ENCODE results near the gene ATG9B.

Gene ATG9B

GRCh38 chr7:151061213-151062110 lies 37.2 kb upstream of the ATG9B start:
- Mint-ChIP-seq H3K36me3 (ENCODE audit: low read depth) (peaks cover 74% of the 10 kb centered on the region), H3K27me3 (no peaks in the 10 kb centered on the region), H3K4me1 (ENCODE audit: low read depth) (peaks cover 48% of the 10 kb centered on the region), H3K4me3 (peak overlapping the region; percentile 91), H3K27ac (peak overlapping the region; percentile 92), H3K9me3 (no peaks in the 10 kb centered on the region)
- intact Hi-C loops (cut with micrococcal nuclease), result no loop called here

DNA sequence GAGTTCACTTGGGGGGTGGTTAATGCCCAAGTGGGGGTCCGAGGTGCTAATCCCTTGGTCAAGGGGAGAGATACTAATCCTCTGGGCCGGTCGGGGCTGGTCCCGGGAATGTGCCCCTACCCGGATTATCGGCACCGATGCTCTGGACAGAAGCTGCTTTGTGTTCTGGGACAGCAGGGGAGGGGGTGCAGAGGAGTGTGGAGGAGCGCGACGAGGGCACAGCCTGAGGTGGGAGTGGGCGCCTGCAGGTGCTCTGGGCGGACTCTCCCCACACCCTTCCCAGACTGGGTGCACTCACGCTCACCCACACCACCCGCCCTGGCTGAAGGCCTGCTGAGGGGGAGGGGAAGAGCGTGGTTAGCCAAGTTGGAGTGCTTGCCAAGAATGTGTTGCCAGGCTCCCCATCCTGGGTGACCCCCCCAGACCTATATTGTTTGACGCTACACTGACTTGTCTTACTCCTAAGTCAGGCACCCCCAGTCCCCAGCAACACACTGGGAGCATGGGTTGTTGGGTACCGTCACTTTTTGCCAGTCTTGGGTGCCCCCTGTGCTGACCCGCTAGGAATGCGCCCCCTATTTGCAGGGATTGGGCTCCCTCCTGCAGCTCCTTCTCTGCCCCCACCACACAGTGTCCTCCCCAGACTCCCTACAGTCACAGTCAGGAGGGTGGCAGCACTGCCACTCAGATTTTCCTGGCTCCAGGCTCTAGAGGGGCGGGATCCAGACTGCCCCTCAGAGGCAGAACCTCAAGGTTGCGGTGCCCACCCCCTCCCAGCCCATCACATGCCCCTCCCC lies 36.3 kb upstream of the ATG9B start:
- H3K27me3 Mint-ChIP-seq, result no peaks in the 10 kb centered on the region
- H3K4me3 Mint-ChIP-seq, result peak overlapping the region; percentile 91
- no peaks in the 10 kb centered on the region for H3K9me3 Mint-ChIP-seq
- H3K36me3 Mint-ChIP-seq (ENCODE audit: low read depth), result peaks cover 68% of the 10 kb centered on the region
- intact Hi-C loops (cut with micrococcal nuclease), result no loop called here
- H3K27ac Mint-ChIP-seq, result peak overlapping the region; percentile 92
- peaks cover 52% of the 10 kb centered on the region for H3K4me1 Mint-ChIP-seq (ENCODE audit: low read depth)

DNA sequence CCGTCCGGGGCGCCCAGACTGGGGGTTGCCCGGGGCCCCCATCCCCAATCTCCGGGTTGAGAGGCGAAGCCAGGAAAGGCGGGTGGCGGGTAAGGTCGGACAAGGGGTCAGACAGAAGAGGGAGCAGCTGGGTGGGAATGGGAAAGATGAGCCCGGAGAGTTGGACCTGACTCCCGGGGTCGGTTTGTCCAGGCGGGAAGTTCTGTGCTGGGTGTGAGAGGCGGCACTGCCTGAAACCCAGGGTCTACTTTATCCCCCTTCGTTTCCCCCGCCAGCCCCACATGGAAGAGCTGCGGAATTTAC lies 35.8 kb upstream of the ATG9B start:
- peak overlapping the region; percentile 92 for H3K27ac Mint-ChIP-seq
- H3K36me3 Mint-ChIP-seq (ENCODE audit: low read depth), result peaks cover 68% of the 10 kb centered on the region
- intact Hi-C loops (cut with micrococcal nuclease), result no loop called here
- H3K27me3 Mint-ChIP-seq, result no peaks in the 10 kb centered on the region
- peaks cover 52% of the 10 kb centered on the region for H3K4me1 Mint-ChIP-seq (ENCODE audit: low read depth)
- peak overlapping the region; percentile 91 for H3K4me3 Mint-ChIP-seq
- H3K9me3 Mint-ChIP-seq, result no peaks in the 10 kb centered on the region

GRCh38 chr7:151059367-151060112 lies 35.2 kb upstream of the ATG9B start, which contains the start of gene SLC4A2:
TSS of gene SLC4A2 (plus strand) at chr7:151059589. CDS start at chr7:151061988, 2,399 bp downstream.
- Mint-ChIP-seq H3K27ac (peak within 1 kb of the TSS; percentile 92), H3K4me1 (ENCODE audit: low read depth) (peaks cover 55% of the 10 kb centered on the region), H3K4me3 (peak within 1 kb of the TSS; percentile 91), H3K36me3 (ENCODE audit: low read depth) (peaks cover 68% of the 10 kb centered on the region), H3K9me3 (no peaks in the 10 kb centered on the region), H3K27me3 (no peaks in the 10 kb centered on the region)
- intact Hi-C loops (cut with micrococcal nuclease), result loop anchor here (2.0 to 10.0 kb wide), 2 partner anchors 27 to 55 kb away; partner anchors contain the start of gene AGAP3

GRCh38 chr7:151058781-151059366 lies 34.6 kb upstream of the ATG9B start:
- H3K9me3 Mint-ChIP-seq, result no peaks in the 10 kb centered on the region
- intact Hi-C loops (cut with micrococcal nuclease), result loop anchor here (1.0 to 10.0 kb wide), 3 partner anchors 28 to 56 kb away; partner anchors contain the start of genes ABCB8 and AGAP3
- H3K27ac Mint-ChIP-seq, result peak overlapping the region; percentile 92
- peaks cover 68% of the 10 kb centered on the region for H3K36me3 Mint-ChIP-seq (ENCODE audit: low read depth)
- peak overlapping the region; percentile 91 for H3K4me3 Mint-ChIP-seq
- peaks cover 61% of the 10 kb centered on the region for H3K4me1 Mint-ChIP-seq (ENCODE audit: low read depth)
- no peaks in the 10 kb centered on the region for H3K27me3 Mint-ChIP-seq

DNA sequence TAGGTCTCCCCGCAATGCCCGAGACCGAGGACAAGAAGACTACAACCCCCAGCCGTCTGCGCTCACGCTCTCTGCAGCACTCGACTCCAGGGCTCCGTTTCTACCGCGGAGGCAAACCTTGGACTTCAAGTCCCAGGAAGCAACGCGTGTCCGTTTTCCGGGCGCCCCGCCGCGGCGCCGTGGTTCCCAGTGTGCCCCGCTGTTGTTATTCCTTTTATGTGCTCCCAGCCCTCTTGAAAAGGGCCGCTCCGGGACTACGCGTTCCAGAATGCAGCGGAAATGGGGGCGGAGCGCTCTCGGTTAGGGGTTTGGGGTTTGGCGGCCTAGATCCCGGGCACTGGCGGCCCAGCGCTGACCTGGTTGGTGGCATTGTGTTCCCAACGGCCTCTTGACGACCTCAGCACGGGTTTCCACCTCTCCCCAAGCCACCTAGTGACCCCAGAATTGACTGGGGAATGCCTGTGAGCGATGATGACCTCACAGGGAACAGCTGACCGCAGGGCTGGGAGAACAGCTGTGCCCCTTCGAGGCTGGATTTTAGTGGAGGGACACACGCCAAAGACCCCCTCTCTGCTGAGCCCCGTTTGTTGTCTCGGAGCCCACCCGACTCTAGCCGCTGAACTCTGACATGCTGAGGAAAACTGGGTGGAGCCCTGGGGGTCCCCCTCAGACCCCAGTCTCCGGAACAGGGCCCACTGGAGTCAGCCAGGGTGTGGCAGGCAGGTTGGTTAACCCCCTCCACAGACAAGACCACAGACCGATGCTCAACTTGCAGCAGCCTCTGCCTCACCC lies 33.9 kb upstream of the ATG9B start:
- Mint-ChIP-seq H3K27ac (peak overlapping the region; percentile 92), H3K9me3 (no peaks in the 10 kb centered on the region), H3K27me3 (no peaks in the 10 kb centered on the region), H3K4me1 (ENCODE audit: low read depth) (peaks cover 68% of the 10 kb centered on the region), H3K36me3 (ENCODE audit: low read depth) (peaks cover 68% of the 10 kb centered on the region), H3K4me3 (peak overlapping the region; percentile 91)
- intact Hi-C loops (cut with micrococcal nuclease), result loop anchor here (1.0 to 10.0 kb wide), 3 partner anchors 29 to 57 kb away; partner anchors contain the start of genes ABCB8 and AGAP3

GRCh38 chr7:151057506-151057988 lies 33.3 kb upstream of the ATG9B start, which contains the start of gene CDK5:
TSS of gene CDK5 (minus strand) at chr7:151057897. CDS start at chr7:151057848, 49 bp downstream.
- Mint-ChIP-seq H3K9me3 (no peaks in the 10 kb centered on the region), H3K27ac (peak within 1 kb of the TSS; percentile 92), H3K36me3 (ENCODE audit: low read depth) (peaks cover 66% of the 10 kb centered on the region), H3K4me3 (peak within 1 kb of the TSS; percentile 91), H3K4me1 (ENCODE audit: low read depth) (peaks cover 75% of the 10 kb centered on the region), H3K27me3 (no peaks in the 10 kb centered on the region)
- intact Hi-C loops (cut with micrococcal nuclease), result loop anchor here (10.0 kb wide), 1 partner anchor 57 kb away; no protein-coding TSS in a partner anchor

GRCh38 chr7:151056666-151057505 lies 32.6 kb upstream of the ATG9B start:
- Mint-ChIP-seq H3K27ac (peak overlapping the region; percentile 92), H3K9me3 (no peaks in the 10 kb centered on the region), H3K4me1 (ENCODE audit: low read depth) (peaks cover 76% of the 10 kb centered on the region), H3K27me3 (no peaks in the 10 kb centered on the region), H3K4me3 (peak overlapping the region; percentile 91), H3K36me3 (ENCODE audit: low read depth) (peaks cover 63% of the 10 kb centered on the region)
- intact Hi-C loops (cut with micrococcal nuclease), result loop anchor here (10.0 kb wide), 1 partner anchor 58 kb away; no protein-coding TSS in a partner anchor

DNA sequence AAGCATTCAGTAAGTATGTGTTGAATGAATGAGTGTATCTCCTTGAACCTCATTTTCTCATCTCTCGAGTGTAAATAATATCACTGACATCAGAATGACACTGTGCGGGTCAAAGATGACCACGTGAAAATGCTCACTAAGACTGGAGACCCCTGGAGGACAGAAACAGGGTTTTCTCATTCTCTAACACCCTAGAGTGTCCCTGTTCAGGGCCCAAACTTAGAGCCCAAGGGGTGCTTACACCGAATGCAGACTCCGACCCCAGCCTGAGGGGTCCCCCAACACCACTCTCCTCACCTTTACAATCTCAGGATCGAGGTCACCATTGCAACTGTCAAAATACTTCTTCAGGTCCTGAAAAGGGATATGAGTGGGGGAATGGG lies 32.0 kb upstream of the ATG9B start:
- Mint-ChIP-seq H3K27ac (no peak overlapping the region), H3K27me3 (peaks cover 3% of the 10 kb centered on the region), H3K4me3 (no peak overlapping the region), H3K9me3 (no peaks in the 10 kb centered on the region), H3K36me3 (ENCODE audit: low read depth) (peaks cover 62% of the 10 kb centered on the region), H3K4me1 (ENCODE audit: low read depth) (peaks cover 70% of the 10 kb centered on the region)
- intact Hi-C loops (cut with micrococcal nuclease), result loop anchor here (10.0 kb wide), 1 partner anchor 59 kb away; no protein-coding TSS in a partner anchor

DNA sequence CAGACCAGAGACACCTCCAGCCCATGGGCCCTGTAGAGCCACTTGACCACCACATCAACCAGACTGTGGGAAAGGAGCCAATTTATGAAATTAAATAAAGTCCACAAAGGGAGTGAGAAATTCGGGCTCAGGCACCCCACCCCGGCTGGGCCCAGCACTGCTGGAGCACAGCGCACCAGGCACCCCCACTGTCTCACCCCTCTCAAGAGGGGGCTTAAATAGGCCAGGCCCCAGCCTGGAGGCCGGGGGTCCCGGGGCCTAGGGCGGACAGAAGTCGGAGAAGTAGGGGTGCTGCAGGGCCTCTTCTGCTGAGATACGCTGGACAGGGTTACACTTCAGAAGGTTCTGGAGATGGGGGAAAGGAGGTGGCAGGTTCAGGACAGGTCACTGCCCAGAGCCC lies 29.5 kb upstream of the ATG9B start:
- Mint-ChIP-seq H3K4me1 (ENCODE audit: low read depth) (peaks cover 48% of the 10 kb centered on the region), H3K4me3 (no peak overlapping the region), H3K9me3 (no peaks in the 10 kb centered on the region), H3K27me3 (peaks cover 24% of the 10 kb centered on the region), H3K36me3 (ENCODE audit: low read depth) (peaks cover 47% of the 10 kb centered on the region), H3K27ac (peak overlapping the region; percentile 21)
- intact Hi-C loops (cut with micrococcal nuclease), result loop anchor here (10.0 kb wide), 1 partner anchor 61 kb away; no protein-coding TSS in a partner anchor

DNA sequence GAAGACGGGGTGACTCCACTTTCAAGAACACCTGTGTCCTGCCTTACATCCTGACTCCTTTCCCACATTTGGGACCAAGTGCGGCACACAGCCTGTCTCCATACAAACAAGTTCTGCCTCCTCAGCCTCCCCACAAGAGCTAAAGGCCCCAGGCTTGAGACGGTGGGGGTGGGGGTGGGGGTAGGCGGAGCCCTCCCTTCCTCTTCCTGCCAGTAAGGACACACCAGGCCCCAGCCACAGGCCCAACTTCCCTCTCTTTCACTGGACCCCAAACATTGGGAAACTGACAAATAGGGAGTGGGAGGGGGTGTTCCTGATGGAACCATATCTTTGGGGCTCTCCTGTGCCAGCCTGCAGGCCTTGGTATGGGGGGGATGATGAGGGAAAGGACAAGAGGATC lies 28.8 kb upstream of the ATG9B start:
- peaks cover 47% of the 10 kb centered on the region for H3K36me3 Mint-ChIP-seq (ENCODE audit: low read depth)
- peaks cover 42% of the 10 kb centered on the region for H3K4me1 Mint-ChIP-seq (ENCODE audit: low read depth)
- H3K4me3 Mint-ChIP-seq, result no peak overlapping the region
- intact Hi-C loops (cut with micrococcal nuclease), result loop anchor here (10.0 kb wide), 1 partner anchor 62 kb away; no protein-coding TSS in a partner anchor
- H3K27ac Mint-ChIP-seq, result peak overlapping the region; percentile 21
- H3K9me3 Mint-ChIP-seq, result no peaks in the 10 kb centered on the region
- H3K27me3 Mint-ChIP-seq, result peaks cover 28% of the 10 kb centered on the region
